HG02870 (cell line): Measurements from ENCODE around the gene CCDC102A.

ENCODE experiments used
- ATAC-seq: cut with Tn5 transposase; IDR thresholded peaks from one replicate; pipeline ENCODE4 v1.9.1; 2021; ENCODE audit warnings: mild to moderate bottlenecking, moderate library complexity; ENCODE audit not compliant: unreplicated experiment

CCDC102A gene

GRCh38 chr16:57462978-57463362, 73.4 kb downstream of the CCDC102A start:
- ATAC-seq = no peak

DNA sequence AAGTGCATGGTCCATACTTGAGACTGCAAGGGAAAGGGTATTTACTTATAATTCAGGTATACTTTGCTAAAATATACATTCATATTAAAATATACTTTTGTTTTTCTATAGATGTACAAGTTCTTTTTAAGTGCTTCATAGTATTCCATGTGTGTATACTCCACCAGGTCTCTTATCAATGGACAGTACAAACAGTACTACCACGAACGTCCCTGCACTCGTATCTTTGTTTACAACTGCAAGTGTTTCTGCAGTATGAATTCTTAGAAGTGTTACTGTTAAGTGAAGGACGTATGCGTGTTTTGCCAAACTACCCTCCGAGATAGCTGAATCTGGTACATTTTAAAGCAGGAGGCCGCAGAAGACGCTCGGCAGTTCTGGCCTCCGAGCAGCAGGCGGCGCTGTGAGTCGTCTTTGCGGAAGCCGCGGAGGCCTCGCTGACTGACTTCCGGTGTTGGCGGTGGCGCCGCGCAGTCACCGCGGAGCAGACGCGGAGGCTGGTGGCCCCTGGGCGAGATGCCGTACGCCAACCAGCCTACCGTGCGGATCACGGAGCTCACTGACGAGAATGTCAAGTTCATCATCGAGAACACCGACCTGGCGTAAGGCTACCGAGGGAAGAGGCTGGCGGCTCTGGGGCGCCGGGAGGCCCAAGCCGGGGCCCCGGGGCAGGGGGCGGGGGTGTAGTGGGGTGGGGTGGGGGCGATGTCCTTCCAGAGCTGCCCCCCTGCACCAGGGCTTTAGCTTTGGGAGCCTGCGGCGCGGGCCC, 74.0 kb downstream of the CCDC102A start, which contains the start of gene POLR2C:
TSS of gene POLR2C (plus strand) at position 471 of the 769 bp plus-strand sequence. CDS start at position 517, 46 bp downstream.
- peak; percentile 84 for ATAC-seq
